OCI-LY1 (cell line): ENCODE measurements around the gene PSMD5.

Experiments
- EZH2 ChIP-seq: fragments of 200-600 bp; sonication (generic), shearing (Covaris generic); IDR thresholded peaks from 2 replicates; pipeline ENCODE4 v1.8.0; 2017; ENCODE audit warnings: borderline replicate concordance, mixed run types, mild to moderate bottlenecking, antibody characterized with exemption, low read length, moderate library complexity, mixed read lengths
- TF ChIP-seq, protein P1 (sequence below): fragments of 200-600 bp; sonication (generic), shearing (Covaris generic); IDR thresholded peaks from 2 replicates; pipeline ENCODE4 v1.5.1; 2017; ENCODE audit warnings: mild to moderate bottlenecking, antibody characterized with exemption, low read length, moderate library complexity, mixed read lengths

GRCh38 chr9:120768247-120768646, 74.5 kb downstream of the PSMD5 start:
- TF ChIP-seq, protein P1, sequence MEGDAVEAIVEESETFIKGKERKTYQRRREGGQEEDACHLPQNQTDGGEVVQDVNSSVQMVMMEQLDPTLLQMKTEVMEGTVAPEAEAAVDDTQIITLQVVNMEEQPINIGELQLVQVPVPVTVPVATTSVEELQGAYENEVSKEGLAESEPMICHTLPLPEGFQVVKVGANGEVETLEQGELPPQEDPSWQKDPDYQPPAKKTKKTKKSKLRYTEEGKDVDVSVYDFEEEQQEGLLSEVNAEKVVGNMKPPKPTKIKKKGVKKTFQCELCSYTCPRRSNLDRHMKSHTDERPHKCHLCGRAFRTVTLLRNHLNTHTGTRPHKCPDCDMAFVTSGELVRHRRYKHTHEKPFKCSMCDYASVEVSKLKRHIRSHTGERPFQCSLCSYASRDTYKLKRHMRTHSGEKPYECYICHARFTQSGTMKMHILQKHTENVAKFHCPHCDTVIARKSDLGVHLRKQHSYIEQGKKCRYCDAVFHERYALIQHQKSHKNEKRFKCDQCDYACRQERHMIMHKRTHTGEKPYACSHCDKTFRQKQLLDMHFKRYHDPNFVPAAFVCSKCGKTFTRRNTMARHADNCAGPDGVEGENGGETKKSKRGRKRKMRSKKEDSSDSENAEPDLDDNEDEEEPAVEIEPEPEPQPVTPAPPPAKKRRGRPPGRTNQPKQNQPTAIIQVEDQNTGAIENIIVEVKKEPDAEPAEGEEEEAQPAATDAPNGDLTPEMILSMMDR, result no peak
- TF ChIP-seq EZH2, result no peak
